Activated gamma-delta T cell treated with Interleukin-2 at 50 U/mL for 16 hours (primary cell): ENCODE results near the gene GXYLT2.
A peak's percentile ranks its signal among the peaks of the same experiment; 100 is the strongest.
"Not testable (repeated sequence)": the region's sequence is repeated elsewhere in the genome, so short reads cannot be mapped to it uniquely, and the experiment has no call there.

Source experiments
- DNase-seq: peaks from one replicate; pipeline ENCODE4 v3.0.0-alpha.2; 2020

Gene GXYLT2

DNA sequence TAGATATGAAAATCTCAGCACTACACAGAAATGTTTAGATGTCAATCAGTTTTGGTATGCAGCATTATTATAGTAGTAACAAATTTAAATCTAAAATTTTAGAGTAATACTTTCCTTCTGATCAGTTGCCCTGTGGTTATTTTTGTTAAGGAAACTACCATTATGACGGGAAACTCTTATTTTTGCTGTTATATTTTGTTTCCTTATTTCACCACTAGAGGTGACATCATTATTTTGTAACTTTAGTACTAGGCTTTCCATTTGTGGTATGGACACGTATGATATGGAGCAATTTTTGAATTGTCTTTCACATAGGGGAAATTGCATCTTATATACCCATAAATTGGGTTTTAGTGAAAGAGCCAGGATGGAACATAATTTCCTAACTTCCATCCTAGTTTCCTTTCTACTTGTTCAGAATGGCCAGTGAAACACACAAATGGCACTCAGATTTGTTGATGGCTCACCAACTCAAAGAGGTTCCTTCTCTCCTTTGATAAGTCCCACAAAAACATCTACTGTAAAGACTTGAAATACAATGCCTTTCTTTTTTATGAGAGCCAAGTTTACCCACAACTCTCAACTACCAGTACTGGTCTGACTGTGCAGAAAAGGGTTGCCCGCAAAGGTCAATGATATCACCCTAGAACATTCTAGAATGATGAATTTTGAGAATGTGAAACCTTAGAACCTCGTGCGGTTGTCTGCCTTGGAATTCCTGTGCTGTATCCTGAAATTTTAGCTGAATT, 89.4 kb downstream of the GXYLT2 start:
- DNase-seq = no peak

DNA sequence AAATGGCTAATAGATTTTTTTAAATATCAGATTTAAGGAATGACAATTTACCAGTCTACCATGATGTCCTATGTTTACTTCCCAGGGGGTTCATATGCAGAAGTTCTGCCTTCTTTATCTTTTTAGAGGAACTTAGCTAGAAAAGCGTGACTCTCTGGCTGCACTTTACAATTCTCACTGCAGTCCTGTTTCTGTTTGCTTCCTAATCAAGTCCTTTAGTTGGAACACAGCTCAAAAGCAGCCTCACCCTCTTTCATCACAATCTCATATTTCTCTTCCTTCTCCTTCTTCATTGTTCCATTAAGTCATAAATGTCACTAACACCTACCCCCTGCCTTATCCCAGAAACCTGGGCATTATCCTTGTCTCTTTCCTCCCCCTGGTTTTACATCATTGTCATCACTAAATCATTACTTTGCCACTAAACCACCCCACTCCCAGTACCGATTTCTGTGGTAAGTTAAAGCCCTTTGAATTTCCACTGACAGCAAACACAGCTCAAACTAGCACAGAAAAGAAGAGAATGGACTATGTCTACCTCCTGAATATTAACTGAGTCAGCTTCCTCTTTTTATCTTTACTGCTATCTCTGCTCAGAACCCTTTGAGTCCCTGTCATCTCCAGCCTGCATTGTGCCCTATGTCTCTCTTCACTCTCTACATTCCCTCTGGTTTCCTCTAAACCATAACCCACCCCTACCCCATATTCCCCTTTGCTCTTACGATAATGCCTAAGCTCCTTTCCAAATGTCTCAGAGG, 94.9 kb downstream of the GXYLT2 start:
- DNase-seq = no peak

DNA sequence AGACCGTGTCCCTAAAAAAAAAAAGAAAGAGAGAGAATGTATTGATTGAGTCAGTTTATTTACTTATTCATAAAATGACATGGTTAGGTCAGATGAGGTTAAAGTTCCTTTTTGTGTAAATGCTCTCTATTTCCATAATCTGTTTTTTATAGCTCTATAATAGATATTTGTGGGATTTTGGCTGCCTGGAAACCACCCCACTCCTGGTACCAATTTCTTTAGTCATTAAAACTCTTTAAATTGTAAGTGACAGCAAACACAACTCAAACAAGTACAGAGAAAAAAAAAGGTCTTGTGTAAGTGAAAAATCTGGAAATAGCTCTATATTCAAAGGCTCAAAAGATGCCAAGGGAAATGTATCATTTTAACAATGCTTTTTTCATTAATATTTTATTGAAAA, 97.7 kb downstream of the GXYLT2 start:
- no peak for DNase-seq

DNA sequence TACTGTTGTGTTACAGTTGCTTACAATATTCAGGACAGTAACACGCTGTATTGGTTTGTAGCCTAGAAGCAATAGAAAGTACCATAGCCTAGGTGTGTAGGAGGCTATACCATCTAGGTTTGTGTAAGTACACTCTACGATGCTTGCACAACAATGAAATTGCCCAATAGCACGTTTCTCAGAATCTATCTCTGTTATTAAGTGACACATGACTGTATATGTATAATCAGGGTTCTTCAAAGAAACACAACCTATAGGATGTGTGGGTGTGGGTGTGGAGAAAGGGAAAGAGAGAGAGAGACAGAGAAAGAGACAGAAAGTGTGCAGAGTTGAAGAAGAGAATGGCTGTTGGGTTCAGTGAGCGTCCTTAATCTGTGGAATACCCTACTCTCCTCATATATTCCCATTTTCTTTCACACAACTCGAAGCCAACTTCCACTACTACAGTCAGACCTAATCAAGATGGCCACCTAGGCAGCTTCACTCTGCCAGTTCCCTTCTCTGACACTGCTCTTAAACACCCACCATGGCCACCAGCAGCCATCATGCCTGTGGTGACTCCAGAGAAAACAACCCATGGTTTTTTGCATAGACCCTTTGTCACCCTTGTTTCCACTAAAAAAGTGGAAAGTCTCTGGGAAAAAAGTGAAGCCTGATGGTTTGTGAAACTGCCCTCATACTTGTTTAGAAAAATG, 103.0 kb downstream of the GXYLT2 start:
- DNase-seq = no peak

DNA sequence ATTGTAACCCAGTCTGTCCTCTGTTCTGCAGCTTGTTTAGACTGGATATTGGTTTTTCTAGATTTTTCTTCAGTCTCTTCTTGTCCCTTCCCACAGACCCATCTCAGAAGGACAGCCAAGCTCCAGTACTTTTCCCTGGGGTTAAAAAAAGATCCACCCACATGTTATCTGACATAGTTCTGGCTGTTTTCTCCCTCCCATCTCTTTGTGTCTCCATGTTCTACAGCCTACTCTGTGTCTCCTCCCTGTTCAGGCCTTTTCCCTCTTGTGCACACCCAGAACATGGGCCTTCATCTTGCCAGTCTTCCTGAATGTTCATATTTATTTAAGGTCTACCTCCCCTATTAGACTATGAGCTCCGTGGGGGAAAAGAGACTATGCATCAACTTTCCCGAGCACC, 103.7 kb downstream of the GXYLT2 start:
- no peak for DNase-seq

DNA sequence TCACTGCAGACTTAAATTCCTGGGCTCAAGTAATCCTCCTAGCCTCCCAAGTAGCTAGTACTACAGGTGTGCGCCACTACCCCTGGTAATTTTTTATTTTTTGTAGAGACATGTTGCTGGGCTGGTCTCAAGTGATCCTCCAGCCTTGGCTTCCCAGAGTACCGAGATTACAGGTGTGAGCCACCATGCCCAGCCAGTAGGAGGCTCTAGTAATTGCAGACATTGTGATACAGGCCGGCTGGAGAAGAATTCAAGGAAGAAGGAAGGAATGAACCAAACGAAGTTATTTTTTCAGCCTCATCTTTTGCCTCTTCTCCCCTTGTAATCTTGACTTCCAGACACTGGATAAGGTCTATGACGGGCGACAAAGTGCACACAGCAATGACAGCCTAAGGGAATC, 105.5 kb downstream of the GXYLT2 start:
- no peak for DNase-seq

DNA sequence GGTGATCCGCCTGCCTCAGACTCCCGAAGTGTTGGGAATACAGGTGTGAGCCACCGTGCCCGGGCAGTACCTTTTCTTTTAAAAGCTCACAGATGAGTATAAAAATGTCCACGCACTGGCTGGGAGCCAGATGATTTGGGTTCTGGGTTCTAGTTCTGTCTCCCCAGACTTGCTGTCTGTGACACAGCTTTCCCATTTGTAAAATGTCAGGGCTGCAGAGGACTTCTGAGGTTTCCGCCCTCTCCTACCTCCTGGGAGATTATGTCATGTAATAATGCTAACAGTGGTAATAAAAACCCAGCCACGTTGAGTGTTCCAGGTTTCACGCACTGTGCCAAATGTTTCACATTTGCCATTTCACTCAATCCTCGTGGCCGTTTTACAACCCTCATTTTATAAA, 107.5 kb downstream of the GXYLT2 start:
- no peak for DNase-seq

DNA sequence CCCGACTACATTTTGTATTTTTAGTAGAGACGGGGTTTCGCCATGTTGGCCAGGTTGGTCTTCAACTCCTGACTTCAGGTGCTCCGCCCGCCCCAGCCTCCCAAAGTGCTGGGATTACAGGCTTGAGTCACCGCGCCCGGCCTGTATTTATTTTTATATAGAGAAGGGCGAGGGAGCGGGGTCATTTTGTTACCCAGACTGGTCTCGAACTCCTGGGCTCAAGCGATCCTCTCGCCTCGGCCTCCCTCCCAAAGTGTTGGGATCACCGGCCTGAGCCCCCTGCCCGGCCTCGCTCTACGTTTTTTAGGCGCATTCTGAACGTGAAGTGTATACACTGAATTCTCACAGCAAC, 108.3 kb downstream of the GXYLT2 start:
- no peak for DNase-seq

DNA sequence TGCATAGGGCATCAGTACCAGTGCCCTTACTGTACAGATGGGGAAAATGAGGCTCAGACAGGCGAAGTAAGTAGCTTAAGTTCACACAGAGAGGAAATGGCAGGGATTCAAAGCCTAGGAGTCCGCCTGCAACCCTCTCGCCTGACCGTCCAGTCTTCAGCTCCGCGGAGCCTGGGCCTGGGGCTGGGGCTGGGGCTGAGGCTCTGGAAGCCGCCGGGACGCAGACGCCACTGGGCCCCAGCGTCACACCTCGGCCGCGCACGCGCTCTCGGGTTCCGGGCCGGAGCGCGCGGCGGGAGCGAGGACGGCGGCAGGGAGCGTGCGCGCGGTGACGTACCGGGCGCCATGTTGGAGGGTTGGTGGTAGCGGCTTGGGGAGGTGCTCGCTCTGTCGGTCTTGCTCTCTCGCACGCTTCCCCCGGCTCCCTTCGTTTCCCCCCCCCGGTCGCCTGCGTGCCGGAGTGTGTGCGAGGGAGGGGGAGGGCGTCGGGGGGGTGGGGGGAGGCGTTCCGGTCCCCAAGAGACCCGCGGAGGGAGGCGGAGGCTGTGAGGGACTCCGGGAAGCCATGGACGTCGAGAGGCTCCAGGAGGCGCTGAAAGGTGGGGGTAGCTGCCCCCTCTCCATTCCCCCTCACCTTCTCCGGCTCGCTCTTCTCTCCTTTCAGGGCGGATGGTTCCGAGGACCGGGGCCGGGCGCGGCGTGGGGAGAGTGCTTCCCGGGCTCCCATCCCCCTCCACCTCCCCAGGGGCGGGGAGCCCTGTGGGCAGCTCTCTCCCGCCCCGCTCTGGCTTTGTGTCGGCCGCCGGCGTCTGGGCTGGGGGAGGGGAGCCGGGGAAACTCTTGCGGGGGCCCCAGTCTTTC, 108.9 kb downstream of the GXYLT2 start, which contains the start of gene PPP4R2:
PPP4R2 (plus strand) TSS at position 339 of the 861 bp plus-strand sequence; CDS start at position 566, 227 bp downstream.
- DNase-seq = peak; percentile 87

DNA sequence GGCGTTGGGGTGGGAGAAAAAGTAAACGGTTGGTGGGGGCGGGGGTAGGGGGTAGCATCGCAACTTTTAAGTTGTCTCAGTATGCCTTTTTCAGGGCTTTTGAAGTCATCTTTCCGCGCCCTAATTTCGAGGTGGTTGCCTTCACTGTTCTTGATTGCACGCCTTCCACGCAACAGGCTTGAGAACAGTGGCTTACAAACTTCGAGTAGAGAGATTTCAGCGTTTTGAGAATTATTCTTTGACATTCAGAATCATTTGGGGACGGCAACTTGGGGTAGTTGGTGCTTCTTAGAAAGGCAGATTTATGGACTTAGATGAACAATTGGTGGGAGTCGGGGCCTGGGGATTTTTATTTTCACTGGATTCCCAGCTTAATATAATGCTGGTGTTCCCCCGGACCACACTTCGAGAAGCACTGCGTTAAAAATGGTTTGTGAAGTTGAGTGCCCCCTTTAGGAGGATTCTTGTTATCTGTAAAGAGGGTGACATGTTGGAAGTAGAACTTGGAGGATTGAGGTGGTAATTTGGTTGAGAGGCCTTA, 109.6 kb downstream of the GXYLT2 start:
- DNase-seq = peak; percentile 26

DNA sequence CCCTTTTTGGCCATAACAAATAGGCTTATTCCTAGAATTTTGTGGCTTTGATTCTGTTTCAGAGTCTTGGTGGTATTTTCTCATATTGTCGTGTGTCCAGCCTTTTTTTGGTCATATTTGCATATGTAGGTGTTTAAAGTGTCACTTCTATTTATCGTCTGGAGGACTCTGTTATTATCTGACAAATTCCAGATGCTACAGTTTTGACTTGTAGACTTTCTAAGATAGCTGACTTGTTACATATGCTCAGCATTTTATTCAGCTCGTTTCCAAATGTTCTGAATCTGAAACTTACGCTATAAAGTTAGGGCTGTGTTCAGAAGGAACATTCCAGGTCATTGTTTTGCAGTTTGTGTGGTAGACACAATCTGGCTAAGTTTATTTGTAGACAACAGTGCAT, 110.6 kb downstream of the GXYLT2 start:
- no peak for DNase-seq

DNA sequence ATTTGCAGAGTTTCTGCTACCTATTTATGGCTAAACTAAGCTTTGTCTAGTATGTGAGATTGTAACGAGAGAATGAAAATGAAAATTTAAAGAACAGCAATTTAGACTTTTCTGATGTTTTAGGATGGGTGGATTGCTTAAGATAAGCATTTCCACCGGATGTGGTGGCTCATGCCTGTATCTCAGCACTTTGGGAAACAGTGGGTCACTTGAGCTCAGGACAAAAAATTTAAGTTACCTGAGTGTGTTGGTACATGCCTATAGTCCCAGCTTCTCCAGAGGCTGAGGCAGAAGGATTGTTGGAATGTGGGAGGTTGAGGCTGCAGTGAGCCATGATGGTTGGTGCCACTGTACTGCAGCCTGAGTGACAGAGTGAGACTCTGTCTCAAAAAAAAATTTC, 112.1 kb downstream of the GXYLT2 start:
- peak; percentile 14 for DNase-seq

DNA sequence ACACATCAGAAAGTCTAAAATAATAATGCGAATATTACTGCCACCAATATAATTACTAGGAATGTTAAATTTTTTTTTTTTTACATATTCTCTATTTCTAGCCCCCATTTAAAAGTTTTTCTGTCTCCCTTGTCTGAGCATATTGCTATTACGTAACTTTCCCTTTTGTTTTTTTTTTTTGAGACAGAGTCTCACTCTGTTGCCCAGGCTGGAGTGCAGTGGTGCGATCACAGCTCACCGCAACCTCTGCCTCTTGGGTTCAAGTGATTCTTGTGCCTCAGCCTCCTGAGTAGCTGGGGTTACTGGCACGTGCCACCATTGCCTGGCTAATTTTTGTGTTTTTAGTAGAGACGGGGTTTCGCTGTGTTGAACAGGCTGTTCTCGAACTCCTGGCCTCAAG, 115.2 kb downstream of the GXYLT2 start:
- DNase-seq = not testable (repeated sequence)

DNA sequence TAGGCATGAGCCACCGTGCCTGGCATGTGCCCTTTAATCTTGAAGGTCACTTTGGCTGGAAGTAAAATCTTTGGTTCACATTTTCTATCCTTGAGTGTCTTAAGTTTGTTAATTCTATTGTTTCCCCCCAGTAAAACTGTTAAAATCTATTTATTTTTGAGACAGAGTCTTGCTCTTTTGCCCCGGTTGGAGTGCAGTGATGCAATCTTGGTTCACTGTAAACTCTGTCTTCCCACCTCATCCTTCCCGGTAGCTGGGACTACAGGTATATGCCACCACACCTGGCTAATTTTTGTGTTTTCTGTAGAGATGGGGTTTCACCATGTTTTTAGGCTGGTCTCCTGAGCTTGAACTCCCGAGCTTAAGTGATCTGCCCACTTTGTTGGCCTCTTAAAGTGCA, 116.5 kb downstream of the GXYLT2 start:
- no peak for DNase-seq

DNA sequence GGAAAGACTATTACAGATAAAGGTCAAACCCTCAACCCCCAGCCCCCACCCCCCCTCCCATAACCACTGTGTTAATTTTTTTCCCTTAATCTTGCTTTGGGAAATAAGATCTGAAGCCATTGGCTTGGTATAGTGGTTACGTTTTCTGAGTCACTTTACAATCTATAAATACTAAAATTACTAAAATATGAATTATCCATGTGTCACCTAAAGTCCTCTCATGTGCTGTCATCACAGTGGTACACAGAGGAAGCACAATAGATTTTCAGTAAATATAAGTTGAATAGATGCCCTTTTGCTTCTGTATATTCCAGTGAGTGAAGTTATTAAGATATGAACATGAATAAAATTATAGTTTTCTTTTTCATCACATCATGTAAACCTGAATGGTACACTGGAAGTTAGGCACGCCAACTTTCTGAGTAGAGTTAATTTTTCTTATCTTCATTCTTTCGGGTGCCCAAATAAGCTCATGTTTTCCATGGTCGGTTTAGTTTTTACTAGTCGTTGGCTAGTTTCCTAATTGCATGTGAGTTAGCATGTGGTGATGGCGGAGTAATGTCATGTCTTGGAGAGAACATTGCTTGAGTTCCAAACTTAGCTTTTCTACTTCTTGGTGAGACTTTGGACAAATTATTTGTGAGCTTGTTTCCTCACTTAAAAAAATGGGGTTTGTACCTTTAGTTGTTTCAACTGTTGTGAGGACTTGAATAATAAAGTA, 120.3 kb downstream of the GXYLT2 start:
- DNase-seq = no peak

DNA sequence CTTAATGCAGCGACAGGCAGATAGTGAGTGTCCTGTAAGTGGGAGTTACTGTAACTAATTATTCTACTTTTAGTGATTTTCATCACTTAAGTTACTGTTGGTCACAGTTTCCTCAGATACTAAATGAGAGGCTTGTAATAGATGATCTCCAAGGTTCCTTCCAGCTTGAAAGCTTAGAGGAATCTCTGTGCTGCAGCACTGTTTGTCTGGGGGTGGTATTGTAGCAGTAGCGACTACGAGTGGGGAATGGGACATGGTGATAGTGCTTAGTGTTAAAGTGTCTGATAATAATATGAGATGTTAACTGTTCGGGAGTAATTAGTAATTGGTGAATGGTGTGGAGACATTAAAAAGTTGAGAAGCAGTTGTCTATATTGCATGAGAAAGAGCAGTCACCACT, 121.2 kb downstream of the GXYLT2 start:
- no peak for DNase-seq

DNA sequence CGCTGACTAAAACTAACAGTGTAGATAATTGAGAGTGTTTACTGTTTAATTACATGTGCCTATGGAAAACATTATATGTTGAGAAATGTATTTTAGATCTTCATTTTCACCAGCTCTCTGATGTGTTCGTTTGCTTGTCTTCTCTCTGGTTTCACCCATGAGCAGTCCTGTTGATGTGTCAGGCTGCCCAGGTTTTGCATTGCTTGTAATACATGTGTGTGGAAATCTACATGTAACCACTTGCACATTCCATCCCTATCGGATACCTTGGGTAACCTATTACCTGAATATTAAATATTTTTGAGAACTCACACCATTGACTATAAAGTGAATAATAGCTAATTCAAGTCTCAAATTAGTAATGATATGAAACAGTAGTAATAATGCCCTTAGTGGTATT, 121.9 kb downstream of the GXYLT2 start:
- no peak for DNase-seq

DNA sequence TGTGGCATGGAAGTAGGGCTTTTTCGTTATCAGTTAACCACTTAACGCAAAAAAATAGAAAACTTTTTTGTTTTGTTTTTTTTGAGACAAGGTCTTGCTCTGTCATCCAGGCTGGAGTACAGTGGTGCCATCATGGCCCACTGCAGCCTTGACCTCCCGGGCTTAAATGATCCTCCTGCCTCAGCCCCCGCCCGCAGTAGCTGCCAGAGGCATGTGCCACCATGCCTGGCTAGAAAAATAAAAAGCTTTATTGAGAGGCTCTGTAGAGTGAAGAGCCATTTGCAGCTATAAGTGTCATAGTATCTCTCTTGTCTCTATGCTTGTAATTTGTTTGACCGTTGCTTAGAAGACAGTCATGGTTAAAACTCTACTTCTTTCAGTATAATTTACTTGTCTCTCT, 122.3 kb downstream of the GXYLT2 start:
- DNase-seq = no peak

DNA sequence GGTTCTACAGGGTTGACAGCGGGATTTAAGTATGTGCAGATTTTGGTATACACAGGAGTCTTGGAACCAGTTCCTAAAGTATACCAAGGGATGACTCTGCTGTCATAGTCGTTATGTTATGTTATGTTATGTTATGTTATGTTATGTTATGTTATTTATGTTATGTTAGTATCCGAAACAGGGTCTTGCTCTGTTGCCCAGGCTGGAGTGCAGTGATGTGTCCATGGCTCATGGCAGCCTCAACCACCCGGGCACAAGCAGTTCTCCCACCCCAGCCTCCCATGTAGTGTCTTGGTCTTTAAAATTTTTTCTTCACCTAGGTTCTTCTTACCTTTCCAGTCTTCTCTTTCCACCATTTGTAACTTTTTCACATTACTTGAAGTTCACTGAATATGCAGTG, 130.5 kb downstream of the GXYLT2 start:
- DNase-seq = no peak

DNA sequence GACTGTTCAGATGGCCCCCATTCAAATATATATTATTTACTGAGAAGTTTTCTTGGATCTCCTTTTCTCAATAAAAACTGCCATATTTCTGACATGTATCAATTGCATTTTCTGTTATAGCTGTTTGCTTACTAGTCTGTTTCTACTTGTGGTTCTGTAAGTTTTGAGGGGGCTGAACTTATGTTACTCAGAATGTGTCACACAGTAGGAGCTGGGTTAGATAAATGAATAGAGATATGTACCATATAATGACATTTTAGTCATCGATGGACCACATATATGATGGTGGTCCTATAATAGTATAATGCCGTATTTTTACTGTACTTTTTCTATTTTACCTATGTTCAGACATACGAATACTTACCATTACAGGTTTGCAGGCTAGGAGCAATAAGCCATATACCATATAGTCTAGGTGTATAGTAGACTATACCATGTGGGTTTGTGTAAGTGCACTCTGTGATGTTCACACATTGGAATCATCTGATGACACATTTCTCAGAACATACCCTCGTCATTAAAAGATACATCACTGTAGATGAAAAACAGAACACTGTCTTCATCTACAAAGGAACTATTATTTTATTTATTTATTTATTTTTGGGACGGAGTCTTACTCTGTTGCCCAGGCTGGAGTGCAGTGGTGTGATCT, 131.1 kb downstream of the GXYLT2 start:
- DNase-seq = no peak

DNA sequence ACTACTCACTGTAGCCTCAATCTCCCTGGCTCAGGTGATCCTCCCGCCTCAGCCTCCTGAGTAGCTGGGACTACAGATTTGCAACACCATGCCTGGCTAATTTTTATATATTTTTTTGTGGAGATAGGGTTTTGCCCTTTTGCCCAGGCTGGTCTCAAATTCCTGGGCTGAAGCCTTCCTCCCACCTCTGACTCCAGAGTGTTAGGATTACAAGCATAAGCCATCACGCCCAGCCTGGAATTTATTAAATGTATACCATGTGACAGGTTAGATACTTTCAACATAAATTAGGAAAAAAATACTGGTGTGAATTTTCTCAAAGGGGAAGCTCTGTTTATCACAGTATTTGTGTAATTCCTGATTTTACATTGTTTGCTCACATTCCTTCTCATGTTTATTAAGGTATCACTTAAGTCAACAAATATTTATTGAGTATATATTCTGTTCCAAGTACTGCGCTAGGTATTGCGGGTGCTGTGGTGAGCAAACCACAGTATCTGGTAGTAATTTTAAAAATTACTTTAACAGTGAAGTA, 133.5 kb downstream of the GXYLT2 start:
- no peak for DNase-seq
